NCI-H128 (cell line): ENCODE data around the gene NBPF6.
"Not testable (repeated sequence)": the region's sequence is repeated elsewhere in the genome, so short reads cannot be mapped to it uniquely, and the experiment has no call there.

Experiments
- DNase-seq: peaks from one replicate; lab custom pipeline; 2025; ENCODE audit not compliant: unreplicated experiment; lab: John Stamatoyannopoulos, UW

NBPF6 gene

DNA sequence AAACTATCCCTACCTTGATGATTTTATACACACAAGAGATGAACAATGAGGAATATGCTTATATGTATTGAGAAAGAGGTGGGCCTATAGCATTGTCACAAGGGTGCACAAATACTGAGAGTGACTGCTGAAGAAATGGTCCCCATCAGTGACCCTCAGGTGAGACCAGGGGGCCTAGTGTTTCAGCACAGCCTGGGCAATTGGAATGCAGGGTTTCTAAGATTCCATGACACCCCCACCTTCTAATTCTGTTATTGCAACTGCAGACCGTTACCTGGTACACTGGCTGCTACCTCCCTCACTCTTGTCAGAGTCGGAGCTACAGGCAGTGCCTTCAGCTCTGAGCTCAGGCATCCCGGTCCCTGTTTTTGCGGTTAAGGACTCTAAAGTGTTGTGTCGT lies at the start of gene NBPF6:
NBPF6 (plus strand) TSS at position 301 of the 400 bp plus-strand sequence. CDS start 259 bp downstream, outside the sequence.
- not testable (repeated sequence) for DNase-seq

- DNase-seq = not testable (repeated sequence)
Measured at GRCh38 chr1:108411098-108411833, 38.9 kb upstream of the NBPF6 start.

DNA sequence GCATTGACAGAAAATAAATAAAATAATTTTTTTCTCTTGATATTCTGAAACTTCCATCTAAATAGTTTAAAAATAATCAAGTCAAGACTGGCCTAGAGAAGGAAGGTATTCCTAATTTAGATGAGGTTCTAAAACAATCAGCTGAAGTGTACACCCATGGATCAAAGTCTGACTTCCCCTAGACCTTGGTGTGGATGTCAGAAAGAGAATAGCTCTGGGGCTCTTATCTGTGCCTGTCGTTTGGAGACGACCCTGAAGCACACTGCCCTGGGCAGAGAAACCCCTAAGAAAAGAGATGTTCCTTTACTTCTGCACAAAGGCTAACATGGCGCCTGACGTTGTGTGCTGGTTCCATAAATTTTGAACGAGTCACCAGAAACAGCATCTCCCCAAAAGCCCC lies 30.0 kb upstream of the NBPF6 start:
- not testable (repeated sequence) for DNase-seq

- DNase-seq = not testable (repeated sequence)
Measured at GRCh38 chr1:108421061-108421916, 28.9 kb upstream of the NBPF6 start.

- DNase-seq = not testable (repeated sequence)
Measured at GRCh38 chr1:108426877-108427276, 23.3 kb upstream of the NBPF6 start.

DNA sequence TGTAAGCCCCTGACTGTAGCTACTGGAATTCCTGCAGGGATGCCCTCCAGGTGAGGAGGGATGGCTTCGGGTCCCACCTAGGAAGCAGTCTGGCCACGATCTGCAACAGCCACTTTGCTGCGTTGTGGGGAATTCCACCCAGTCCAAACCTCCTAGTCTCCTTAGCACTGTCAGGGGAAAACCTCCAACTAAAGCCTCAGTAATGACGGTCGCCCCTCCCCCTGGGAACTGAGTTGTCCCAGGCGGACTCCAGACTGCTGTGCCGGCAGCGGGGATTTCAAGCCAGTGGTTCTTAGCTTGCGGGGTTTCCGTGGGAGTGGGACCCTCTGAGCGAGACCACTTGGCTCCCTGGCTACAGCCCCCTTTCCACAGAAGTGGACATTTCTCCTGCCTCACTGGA lies 18.1 kb upstream of the NBPF6 start:
- DNase-seq = not testable (repeated sequence)

GRCh38 chr1:108433404-108433803 lies 16.7 kb upstream of the NBPF6 start:
- DNase-seq = not testable (repeated sequence)

GRCh38 chr1:108438536-108438935 lies 11.6 kb upstream of the NBPF6 start:
- DNase-seq = not testable (repeated sequence)

DNA sequence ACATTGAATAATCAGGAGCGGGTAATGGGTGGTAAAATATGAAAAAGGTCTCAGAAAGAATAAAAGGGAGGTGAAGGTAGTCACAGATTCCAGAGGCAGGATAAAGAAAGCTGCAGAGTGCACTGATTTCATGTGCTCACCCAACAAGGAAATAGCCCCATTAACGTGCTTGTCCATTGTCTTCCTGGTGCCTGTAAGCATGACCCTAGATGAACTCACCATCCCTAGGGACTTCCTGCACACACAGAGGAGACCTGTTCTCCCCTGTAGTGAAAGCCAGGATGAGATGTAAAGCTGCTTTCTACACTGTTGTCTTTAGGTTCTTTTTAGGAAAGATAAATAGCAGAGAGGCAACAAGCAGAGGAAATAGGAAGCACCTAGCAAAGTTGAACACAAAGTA lies 4.4 kb downstream of the NBPF6 start:
- DNase-seq = not testable (repeated sequence)

- DNase-seq = not testable (repeated sequence)
Measured at GRCh38 chr1:108458661-108459060, 8.5 kb downstream of the NBPF6 start.

GRCh38 chr1:108461758-108462157 lies 11.6 kb downstream of the NBPF6 start:
- DNase-seq = not testable (repeated sequence)

- not testable (repeated sequence) for DNase-seq
Measured at GRCh38 chr1:108463962-108464361, 13.8 kb downstream of the NBPF6 start.

DNA sequence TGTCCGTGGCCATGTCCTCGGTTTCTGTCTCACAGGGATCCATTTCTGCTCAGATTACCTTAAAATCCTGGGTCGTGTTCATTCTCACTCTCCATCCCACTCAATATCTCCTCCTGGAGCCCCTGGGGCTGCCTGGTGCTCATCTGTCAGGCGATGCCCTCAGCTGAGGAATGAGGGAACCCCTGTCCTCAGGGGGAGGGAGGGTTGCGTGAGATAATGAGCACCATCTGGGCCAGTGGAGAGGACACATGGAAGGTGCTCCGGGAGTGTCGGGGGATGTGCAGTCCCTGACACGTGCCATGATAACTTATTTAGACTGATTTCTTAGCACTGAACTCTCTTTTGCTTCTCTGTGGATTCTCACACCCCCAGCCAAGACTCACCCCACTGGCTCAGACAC lies 16.0 kb downstream of the NBPF6 start:
- DNase-seq = not testable (repeated sequence)

- not testable (repeated sequence) for DNase-seq
Measured at GRCh38 chr1:108467155-108467554, 17.0 kb downstream of the NBPF6 start.

- not testable (repeated sequence) for DNase-seq
Measured at GRCh38 chr1:108470750-108471149, 20.6 kb downstream of the NBPF6 start.

DNA sequence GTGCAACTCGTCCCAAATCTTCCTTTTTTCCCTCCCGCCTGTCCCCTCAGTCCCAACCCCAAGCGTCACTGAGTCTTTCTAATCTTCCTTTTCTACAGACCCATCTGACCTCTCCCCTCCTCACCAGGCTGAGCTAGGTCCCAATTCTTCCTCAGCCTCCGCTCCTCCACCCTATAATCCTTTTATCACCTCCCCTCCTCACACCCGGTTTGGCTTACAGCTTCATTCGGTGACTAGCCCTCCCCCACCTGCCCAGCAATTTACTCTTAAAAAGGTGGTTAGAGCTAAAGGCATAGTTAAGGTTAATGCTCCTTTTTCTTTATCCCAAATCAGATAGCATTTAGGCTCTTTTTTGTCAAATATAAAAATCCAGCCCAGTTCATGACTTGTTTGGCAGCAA lies 24.4 kb downstream of the NBPF6 start:
- DNase-seq = not testable (repeated sequence)

DNA sequence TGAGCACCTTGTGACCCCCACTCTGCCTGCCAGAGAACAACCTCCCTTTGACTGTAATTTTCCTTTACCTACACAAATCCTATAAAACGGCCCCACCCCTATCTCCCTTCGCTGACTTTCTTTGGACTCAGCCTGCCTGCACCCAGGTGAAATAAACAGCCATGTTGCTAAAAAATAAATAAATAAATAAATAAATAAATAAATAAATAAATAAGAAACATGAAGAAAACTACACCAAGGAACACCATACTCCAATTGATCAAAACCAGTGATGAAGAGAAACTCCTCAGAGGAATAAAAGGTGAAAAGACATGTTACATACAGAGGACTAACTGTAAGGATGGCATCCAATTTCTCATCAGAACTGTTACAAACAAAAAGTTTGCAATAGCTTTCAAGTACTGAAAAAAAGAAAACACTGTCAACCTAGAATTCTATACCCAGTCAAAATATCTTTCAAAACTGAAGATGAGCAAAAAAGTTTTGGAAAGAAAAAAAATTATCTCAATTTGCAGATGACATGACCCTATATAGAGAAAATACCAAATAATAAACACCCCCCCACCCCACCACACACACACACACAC lies 28.4 kb downstream of the NBPF6 start:
- DNase-seq = no peak

GRCh38 chr1:108482708-108483107 lies 32.6 kb downstream of the NBPF6 start:
- no peak for DNase-seq

DNA sequence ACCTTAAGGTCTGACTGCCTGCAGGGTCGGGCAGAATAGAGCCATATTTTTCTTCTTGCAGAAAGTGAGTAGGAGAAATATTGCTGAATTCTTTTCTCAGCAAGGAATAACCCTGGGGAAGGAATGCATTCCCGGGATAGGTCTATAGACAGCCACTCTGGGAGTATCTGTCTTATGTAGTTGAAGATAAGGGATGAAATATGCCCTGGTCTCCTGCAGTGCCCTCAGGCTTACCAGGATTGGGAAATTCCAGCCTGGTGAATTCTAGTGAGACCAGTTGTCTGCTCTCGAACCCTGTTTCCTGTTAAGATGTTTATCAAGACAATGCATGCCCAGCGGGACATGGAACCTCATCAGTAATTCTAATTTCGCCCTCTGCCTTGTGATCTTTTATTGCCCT lies 35.8 kb downstream of the NBPF6 start:
- DNase-seq = not testable (repeated sequence)

DNA sequence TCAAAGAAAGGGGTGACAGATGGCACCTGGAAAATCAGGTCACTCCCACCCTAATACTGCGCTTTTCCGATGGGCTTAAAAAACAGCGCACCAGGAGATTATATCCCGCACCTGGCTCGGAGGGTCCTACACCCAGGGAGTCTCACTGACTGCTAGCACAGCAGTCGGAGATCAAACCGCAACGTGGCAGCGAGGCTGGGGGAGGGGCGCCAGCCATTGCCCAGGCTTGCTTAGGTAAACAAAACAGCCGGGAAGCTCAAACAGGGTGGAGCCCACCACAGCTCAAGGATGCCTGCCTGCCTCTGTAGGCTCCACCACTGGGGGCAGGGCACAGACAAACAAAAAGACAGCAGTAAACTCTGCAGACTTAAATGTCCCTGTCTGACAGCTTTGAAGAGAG lies 36.6 kb downstream of the NBPF6 start:
- not testable (repeated sequence) for DNase-seq

- DNase-seq = not testable (repeated sequence)
Measured at GRCh38 chr1:108495008-108495407, 44.9 kb downstream of the NBPF6 start.
